Astrocyte (in vitro differentiated cells and primary cell): ENCODE measurements around the gene S1PR1. TPM values are rescaled to one million over a fixed set of nuclear protein-coding genes. Genes with fewer than 3 reads are reported as not detected.

ENCODE experiments used
- DNase-seq: peaks from one replicate; pipeline ENCODE4 v3.0.0-alpha.2; 2010; ENCODE audit warnings: low read depth
- FAIRE-seq: peaks from 2 replicates; lab custom pipeline; 2011; peaks lifted over from hg19 to GRCh38; lab: Jason Lieb, UNC
- H2AFZ ChIP-seq: 2 replicates; pipeline ENCODE4 v1.6.0; 2012; ENCODE audit warnings: low read depth, low read length, inconsistent platforms
- H3K27ac ChIP-seq: 2 replicates; pipeline ENCODE4 v1.5.1; 2011; ENCODE audit warnings: low read depth, low read length, inconsistent platforms
- H3K27me3 ChIP-seq: 2 replicates; pipeline ENCODE4 v1.6.0; 2011; ENCODE audit warnings: low read length, inconsistent platforms; ENCODE audit not compliant: insufficient read depth
- H3K36me3 ChIP-seq: 2 replicates; pipeline ENCODE4 v1.5.1; 2011; ENCODE audit warnings: low read length, inconsistent platforms; ENCODE audit not compliant: insufficient read depth
- H3K4me1 ChIP-seq: 2 replicates; pipeline ENCODE4 v1.5.1; 2011; ENCODE audit warnings: low read length, inconsistent platforms; ENCODE audit not compliant: insufficient read depth
- H3K4me2 ChIP-seq: 2 replicates; pipeline ENCODE4 v1.6.0; 2012; ENCODE audit warnings: low read length, inconsistent platforms
- H3K4me3 ChIP-seq: 2 replicates; pipeline ENCODE4 v1.5.1; 2011; ENCODE audit warnings: low read depth, mild to moderate bottlenecking, low read length, inconsistent platforms; ENCODE audit not compliant: insufficient read depth
- H3K79me2 ChIP-seq: 2 replicates; pipeline ENCODE4 v1.6.0; 2012; ENCODE audit warnings: mild to moderate bottlenecking, low read length, inconsistent platforms; ENCODE audit not compliant: insufficient read depth
- H3K9ac ChIP-seq: 2 replicates; pipeline ENCODE4 v1.6.0; 2012; ENCODE audit warnings: mild to moderate bottlenecking, low read length, inconsistent platforms
- H3K9me3 ChIP-seq: 2 replicates; pipeline ENCODE4 v1.5.1; 2012; ENCODE audit warnings: low read depth, mild to moderate bottlenecking, low read length, inconsistent platforms; ENCODE audit not compliant: insufficient read depth
- H4K20me1 ChIP-seq: 2 replicates; pipeline ENCODE4 v1.6.0; 2012; ENCODE audit warnings: low read length, inconsistent platforms; ENCODE audit not compliant: insufficient read depth
- H3K27ac Mint-ChIP-seq: one replicate; pipeline ENCODE4 v1.8.0; 2021; ENCODE audit warnings: mild to moderate bottlenecking, mixed read lengths; ENCODE audit not compliant: unreplicated experiment
- H3K27me3 Mint-ChIP-seq: one replicate; pipeline ENCODE4 v1.8.0; 2021; ENCODE audit warnings: low read depth, mixed read lengths; ENCODE audit not compliant: unreplicated experiment
- H3K36me3 Mint-ChIP-seq: one replicate; pipeline ENCODE4 v1.8.0; 2021; ENCODE audit warnings: low read depth, mixed read lengths; ENCODE audit not compliant: unreplicated experiment
- H3K4me1 Mint-ChIP-seq: one replicate; pipeline ENCODE4 v1.8.0; 2021; ENCODE audit warnings: low read depth, mixed read lengths; ENCODE audit not compliant: unreplicated experiment
- H3K4me3 Mint-ChIP-seq: one replicate; pipeline ENCODE4 v1.8.0; 2021; ENCODE audit warnings: mild to moderate bottlenecking, moderate library complexity, mixed read lengths; ENCODE audit not compliant: unreplicated experiment
- H3K9me3 Mint-ChIP-seq: one replicate; pipeline ENCODE4 v1.8.0; 2021; ENCODE audit warnings: mild to moderate bottlenecking, mixed read lengths; ENCODE audit not compliant: unreplicated experiment
- EZH2 ChIP-seq: IDR thresholded peaks from 2 replicates; pipeline ENCODE4 v1.6.1; 2012; ENCODE audit warnings: mild to moderate bottlenecking, low read length, inconsistent platforms; ENCODE audit not compliant: insufficient read depth
- total RNA-seq: library from RNA; stranded (reverse); gene quantifications from 2 replicates; pipeline ENCODE4 v1.2.1, GENCODE V29; 2021
- TF ChIP-seq, protein P1 (sequence below): IDR thresholded peaks from 2 replicates; pipeline ENCODE4 v1.5.1; 2011; ENCODE audit warnings: low read depth, mild to moderate bottlenecking, inconsistent platforms, low read length, moderate library complexity; ENCODE audit not compliant: insufficient read depth

Gene S1PR1
- total RNA-seq, 1 donor from 2014 or later: 14.4 TPM

DNA sequence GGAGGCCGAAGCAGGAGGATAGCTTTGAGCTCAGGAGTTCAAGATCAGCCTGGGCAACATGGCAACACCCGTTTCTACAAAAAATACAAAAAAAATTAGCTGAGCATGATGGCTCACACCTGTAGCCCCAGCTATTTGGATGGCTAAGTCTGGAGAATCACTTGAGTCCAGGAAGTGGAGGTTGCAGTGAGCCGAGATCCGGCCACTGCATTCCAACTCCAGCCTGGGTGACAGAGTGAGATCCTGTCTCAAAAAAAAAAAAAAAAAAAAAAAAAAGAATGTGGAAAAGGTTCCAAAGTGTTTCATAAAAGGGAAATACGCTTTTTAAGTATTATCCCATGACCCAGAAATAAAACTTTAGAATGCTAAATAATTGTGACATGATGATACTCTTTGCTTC is 8.0 kb downstream of the S1PR1 start:
- H3K27ac ChIP-seq: no peak overlapping the region
- no peak overlapping the region for H3K9ac ChIP-seq
- no peak overlapping the region for H3K4me3 ChIP-seq
- peaks cover 14% of the 10 kb centered on the region for H3K4me1 Mint-ChIP-seq
- no peaks in the 10 kb centered on the region for H3K4me1 ChIP-seq
- H3K9me3 ChIP-seq: no peaks in the 10 kb centered on the region
- no peaks in the 10 kb centered on the region for H3K36me3 ChIP-seq
- H3K79me2 ChIP-seq: no peaks in the 10 kb centered on the region
- H3K4me3 Mint-ChIP-seq: no peak overlapping the region
- no peak for DNase-seq
- peaks cover 2% of the 10 kb centered on the region for H3K27me3 Mint-ChIP-seq
- TF ChIP-seq, protein P1, sequence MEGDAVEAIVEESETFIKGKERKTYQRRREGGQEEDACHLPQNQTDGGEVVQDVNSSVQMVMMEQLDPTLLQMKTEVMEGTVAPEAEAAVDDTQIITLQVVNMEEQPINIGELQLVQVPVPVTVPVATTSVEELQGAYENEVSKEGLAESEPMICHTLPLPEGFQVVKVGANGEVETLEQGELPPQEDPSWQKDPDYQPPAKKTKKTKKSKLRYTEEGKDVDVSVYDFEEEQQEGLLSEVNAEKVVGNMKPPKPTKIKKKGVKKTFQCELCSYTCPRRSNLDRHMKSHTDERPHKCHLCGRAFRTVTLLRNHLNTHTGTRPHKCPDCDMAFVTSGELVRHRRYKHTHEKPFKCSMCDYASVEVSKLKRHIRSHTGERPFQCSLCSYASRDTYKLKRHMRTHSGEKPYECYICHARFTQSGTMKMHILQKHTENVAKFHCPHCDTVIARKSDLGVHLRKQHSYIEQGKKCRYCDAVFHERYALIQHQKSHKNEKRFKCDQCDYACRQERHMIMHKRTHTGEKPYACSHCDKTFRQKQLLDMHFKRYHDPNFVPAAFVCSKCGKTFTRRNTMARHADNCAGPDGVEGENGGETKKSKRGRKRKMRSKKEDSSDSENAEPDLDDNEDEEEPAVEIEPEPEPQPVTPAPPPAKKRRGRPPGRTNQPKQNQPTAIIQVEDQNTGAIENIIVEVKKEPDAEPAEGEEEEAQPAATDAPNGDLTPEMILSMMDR: no peak
- no peak for TF ChIP-seq EZH2
- no peak overlapping the region for H2AFZ ChIP-seq
- no peak for FAIRE-seq
- H3K4me2 ChIP-seq: no peak overlapping the region
- H3K36me3 Mint-ChIP-seq: peaks cover 5% of the 10 kb centered on the region
- H3K9me3 Mint-ChIP-seq: no peaks in the 10 kb centered on the region
- no peak overlapping the region for H3K27ac Mint-ChIP-seq
- no peaks in the 10 kb centered on the region for H3K27me3 ChIP-seq
- H4K20me1 ChIP-seq: no peaks in the 10 kb centered on the region

DNA sequence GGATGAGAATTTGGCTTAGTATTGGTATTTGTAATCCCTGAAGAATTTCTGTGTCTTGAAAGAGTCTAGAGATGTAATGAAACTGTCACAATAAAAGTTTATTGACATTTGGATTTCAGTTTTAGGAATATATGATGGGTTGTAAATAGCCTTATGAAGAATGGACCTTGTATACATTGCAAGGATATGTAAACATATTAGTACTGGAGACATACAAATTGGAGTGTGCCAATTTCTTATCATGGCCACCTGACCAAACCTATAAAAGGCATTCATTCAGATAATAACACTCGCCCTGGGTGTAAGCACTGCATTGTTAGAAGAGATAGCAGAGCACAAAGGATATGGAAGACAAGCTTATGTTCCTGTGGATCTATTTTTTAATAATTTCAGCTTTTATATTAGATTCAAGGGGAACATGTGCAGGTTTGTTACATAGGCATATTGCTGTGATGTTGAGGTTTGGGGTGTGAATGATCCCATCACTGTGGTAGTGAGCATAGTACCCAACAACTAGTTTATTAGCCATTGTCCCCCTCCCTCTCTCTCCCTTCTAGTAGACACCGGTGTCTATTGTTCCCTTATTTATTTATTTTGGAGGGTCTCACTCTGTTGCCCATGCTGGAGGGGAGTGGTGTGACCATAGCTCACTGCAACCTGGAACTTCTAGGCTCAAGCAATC is 8.6 kb downstream of the S1PR1 start:
- Mint-ChIP-seq H3K36me3 (peaks cover 5% of the 10 kb centered on the region), H3K4me3 (no peak overlapping the region), H3K9me3 (no peaks in the 10 kb centered on the region), H3K27ac (no peak overlapping the region), H3K27me3 (peaks cover 2% of the 10 kb centered on the region), H3K4me1 (peaks cover 14% of the 10 kb centered on the region)
- Histone ChIP-seq H3K4me1 (no peaks in the 10 kb centered on the region), H3K9ac (no peak overlapping the region), H3K4me3 (no peak overlapping the region), H3K27ac (no peak overlapping the region), H4K20me1 (no peaks in the 10 kb centered on the region), H3K9me3 (no peaks in the 10 kb centered on the region), H3K36me3 (no peaks in the 10 kb centered on the region), H3K79me2 (no peaks in the 10 kb centered on the region), H2AFZ (no peak overlapping the region), H3K27me3 (no peaks in the 10 kb centered on the region), H3K4me2 (no peak overlapping the region)
- FAIRE-seq: no peak
- no peak for DNase-seq
- TF ChIP-seq EZH2: no peak
- TF ChIP-seq, protein P1: no peak
